Small intestine (tissue), 7 donors: ENCODE results near the gene FAM13A. TPM values are rescaled to one million over a fixed set of nuclear protein-coding genes. Genes with fewer than 3 reads are reported as not detected.
A peak's percentile ranks its signal among the peaks of the same experiment; 100 is the strongest.

Experiments
- DNase-seq, 2 donors: peaks; one replicate each; pipeline versions ENCODE4 v3.0.0 to v3.0.0-alpha.2; 2013
- FAIRE-seq: peaks from 2 replicates; lab custom pipeline; 2012; peaks lifted over from hg19 to GRCh38; lab: Jason Lieb, UNC
- H3K27ac ChIP-seq, 3 donors: one replicate each; pipeline ENCODE4 v1.5.1; 2013; ENCODE audit warnings: low read length in 2 of 3, mild to moderate bottlenecking in 2 of 3, control low read depth in 1 of 3, inconsistent platforms in 1 of 3, low read depth in 1 of 3, moderate library complexity in 1 of 3
- H3K27me3 ChIP-seq, 3 donors: one replicate each; pipeline ENCODE4 v1.6.1; 2013; ENCODE audit warnings: low read length in 3 of 3, inconsistent platforms in 1 of 3; ENCODE audit not compliant: control insufficient read depth in 3 of 3, insufficient read depth in 3 of 3
- H3K36me3 ChIP-seq, 3 donors: one replicate each; pipeline ENCODE4 v1.6.1; 2013; ENCODE audit warnings: low read length in 3 of 3, inconsistent platforms in 1 of 3, low read depth in 1 of 3, mild to moderate bottlenecking in 1 of 3, moderate library complexity in 1 of 3; ENCODE audit not compliant: control insufficient read depth in 3 of 3, insufficient read depth in 2 of 3
- H3K4me1 ChIP-seq, 3 donors: one replicate each; pipeline ENCODE4 v1.6.1; 2013; ENCODE audit warnings: low read length in 2 of 3, inconsistent platforms in 1 of 3, low read depth in 1 of 3, mild to moderate bottlenecking in 1 of 3, moderate library complexity in 1 of 3; ENCODE audit not compliant: control insufficient read depth in 3 of 3, insufficient read depth in 2 of 3
- H3K4me3 ChIP-seq, 3 donors: one replicate each; pipeline ENCODE4 v1.5.1; 2013; ENCODE audit warnings: low read length in 3 of 3, control low read depth in 1 of 3, inconsistent platforms in 1 of 3, low read depth in 1 of 3, mild to moderate bottlenecking in 1 of 3, moderate library complexity in 1 of 3
- H3K9me3 ChIP-seq, 2 donors: one replicate each; pipeline ENCODE4 v1.6.1; 2013; ENCODE audit warnings: low read depth in 1 of 2, low read length in 1 of 2; ENCODE audit not compliant: control insufficient read depth in 2 of 2, insufficient read depth in 1 of 2
- WGBS, 3 donors: extraction: QIAGEN DNeasy Blood & Tissue Kit; methylation state at CpG; one replicate each; pipeline ENCODE4 v1.1.7; 2013; 5-methylcytosine and 5-hydroxymethylcytosine counted together
- polyA plus RNA-seq, 4 donors: library from polyadenylated mRNA; stranded (reverse) in 3 of 4; unstranded in 1 of 4; fragments of 200-250 nt in 3 of 4; fragments of 120-200 nt in 1 of 4; gene quantifications; one replicate each; pipeline versions ENCODE4 v1.2.1 to v1.2.3, GENCODE V29; 2013
- donor health status: healthy with polysubstance abuse.
- donor health status: control.
- donor health status: control.
- donor health status: Bipolar disorder and iron deficiency.
- donor health status: healthy.

Gene FAM13A
- polyA plus RNA-seq, 4 donors = 11.2 to 81.0 (median 58.4) TPM

- 22 to 57% (median 30%) methylated on average over 7 of the region's 7 CpGs for WGBS, 3 donors
- Histone ChIP-seq H3K4me3 (no peak overlapping the region), H3K4me1 (peaks cover 4 to 49% (median 5%) of the 10 kb centered on the region in 3 donors), H3K27ac (peak overlapping the region in 1 of 3 donors; percentile 64), H3K36me3 (peaks cover 8 to 38% (median 28%) of the 10 kb centered on the region in 3 donors), H3K9me3 (no peaks in the 10 kb centered on the region), H3K27me3 (no peaks in the 10 kb centered on the region)
- FAIRE-seq (no peak), DNase-seq (peak; percentile 84 to 88)
Measured at GRCh38 chr4:88753658-88754571, 303.1 kb downstream of the FAM13A start.

- H3K9me3 ChIP-seq = no peaks in the 10 kb centered on the region
- peaks cover 2 to 38% (median 5%) of the 10 kb centered on the region in 3 donors for H3K4me1 ChIP-seq
- WGBS, 3 donors = 14 to 52% (median 27%) methylated on average over 2 of the region's 2 CpGs
- DNase-seq (peak in 1 of 2 donors; percentile 44), FAIRE-seq (no peak)
- H3K36me3 ChIP-seq = peaks cover 8 to 38% (median 30%) of the 10 kb centered on the region in 3 donors
- H3K4me3 ChIP-seq = no peak overlapping the region
- peak overlapping the region in 1 of 3 donors; percentile 44 for H3K27ac ChIP-seq
- H3K27me3 ChIP-seq = no peaks in the 10 kb centered on the region
Measured at GRCh38 chr4:88752754-88753153, 304.2 kb downstream of the FAM13A start.

- FAIRE-seq (no peak), DNase-seq (peak in 1 of 2 donors; percentile 24)
- 70 to 80% (median 71%) methylated on average over 4 of the region's 4 CpGs for WGBS, 3 donors
- Histone ChIP-seq H3K27ac (peak overlapping the region in 1 of 3 donors; percentile 44), H3K9me3 (no peaks in the 10 kb centered on the region), H3K36me3 (peaks cover 8 to 45% (median 33%) of the 10 kb centered on the region in 3 donors), H3K27me3 (no peaks in the 10 kb centered on the region), H3K4me1 (peaks cover 2 to 35% (median 5%) of the 10 kb centered on the region in 3 donors), H3K4me3 (no peak overlapping the region)
Measured at GRCh38 chr4:88752076-88752463, 304.9 kb downstream of the FAM13A start.

GRCh38 chr4:88751258-88752075, 305.5 kb downstream of the FAM13A start:
- Histone ChIP-seq H3K9me3 (no peaks in the 10 kb centered on the region), H3K27me3 (no peaks in the 10 kb centered on the region), H3K4me3 (no peak overlapping the region), H3K4me1 (peaks cover 2 to 34% (median 5%) of the 10 kb centered on the region in 3 donors), H3K36me3 (peaks cover 8 to 48% (median 34%) of the 10 kb centered on the region in 3 donors), H3K27ac (peak overlapping the region in 1 of 3 donors; percentile 44)
- 90 to 91% (median 90%) methylated on average over 7 of the region's 7 CpGs for WGBS, 3 donors
- DNase-seq = no peak
- no peak for FAIRE-seq

- Histone ChIP-seq H3K27me3 (no peaks in the 10 kb centered on the region), H3K27ac (no peak overlapping the region), H3K4me3 (no peak overlapping the region), H3K4me1 (peaks cover 2 to 25% (median 5%) of the 10 kb centered on the region in 3 donors), H3K9me3 (no peaks in the 10 kb centered on the region), H3K36me3 (peaks cover 8 to 49% (median 34%) of the 10 kb centered on the region in 3 donors)
- FAIRE-seq (no peak), DNase-seq (no peak)
- 93 to 96% (median 96%) methylated on average over 10 of the region's 10 CpGs for WGBS, 3 donors
Measured at GRCh38 chr4:88750369-88750768, 306.6 kb downstream of the FAM13A start.

- 94 to 96% (median 96%) methylated on average over 7 of the region's 7 CpGs for WGBS, 3 donors
- DNase-seq (no peak), FAIRE-seq (no peak)
- Histone ChIP-seq H3K27me3 (no peaks in the 10 kb centered on the region), H3K36me3 (peaks cover 8 to 46% (median 39%) of the 10 kb centered on the region in 3 donors), H3K4me3 (no peak overlapping the region), H3K27ac (no peak overlapping the region), H3K9me3 (no peaks in the 10 kb centered on the region), H3K4me1 (peaks cover 0 to 5% (median 0%) of the 10 kb centered on the region in 3 donors)
Measured at GRCh38 chr4:88747351-88747750, 309.6 kb downstream of the FAM13A start.

GRCh38 chr4:88746206-88746605, 310.8 kb downstream of the FAM13A start:
- Histone ChIP-seq H3K27me3 (no peaks in the 10 kb centered on the region), H3K4me1 (no peaks in the 10 kb centered on the region), H3K27ac (no peak overlapping the region), H3K9me3 (no peaks in the 10 kb centered on the region), H3K36me3 (peaks cover 8 to 46% (median 39%) of the 10 kb centered on the region in 3 donors), H3K4me3 (no peak overlapping the region)
- WGBS, 3 donors = 63 to 86% (median 80%) methylated on average over 5 of the region's 5 CpGs
- no peak for FAIRE-seq
- no peak for DNase-seq

- no peak for FAIRE-seq
- peaks cover 8 to 41% (median 37%) of the 10 kb centered on the region in 3 donors for H3K36me3 ChIP-seq
Measured at GRCh38 chr4:88745581-88746163, 311.3 kb downstream of the FAM13A start.

More at GRCh38 chr4:88745581-88746163, 311.3 kb downstream of the FAM13A start:
- H3K4me1 ChIP-seq = no peaks in the 10 kb centered on the region
- H3K27me3 ChIP-seq = no peaks in the 10 kb centered on the region
- no peak overlapping the region for H3K27ac ChIP-seq
- WGBS, 3 donors = 74 to 100% (median 80%) methylated on average over 1 of the region's 1 CpG
- no peaks in the 10 kb centered on the region for H3K9me3 ChIP-seq
- no peak for DNase-seq
- H3K4me3 ChIP-seq = no peak overlapping the region
